T47D (cell line): ENCODE data around the gene THOC5.
A peak's percentile ranks its signal among the peaks of the same experiment; 100 is the strongest.

ENCODE experiments used
- DNase-seq, 2 experiments: peaks; one replicate each; pipeline versions ENCODE4 v3.0.0 to v3.0.0-alpha.2; 2011 to 2012; ENCODE audit warnings: low read depth in 1 of 2, low spot score in 1 of 2
- JUND ChIP-seq: IDR thresholded peaks from 2 replicates; pipeline ENCODE4 v1.6.1; 2012; ENCODE audit warnings: low read depth
- in situ Hi-C: cut with HindIII; loops from 2 replicates; pipeline ENCODE4 v1.10.0; 2016; ENCODE audit warnings: low sequenced_read_pairs, low pct_unique_long_range_greater_than_20kb

The THOC5 gene

GRCh38 chr22:29473001-29473400 lies 80.6 kb downstream of the THOC5 start:
- in situ Hi-C loops = no loop called here
- DNase-seq = no peak
- TF ChIP-seq JUND = no peak

DNA sequence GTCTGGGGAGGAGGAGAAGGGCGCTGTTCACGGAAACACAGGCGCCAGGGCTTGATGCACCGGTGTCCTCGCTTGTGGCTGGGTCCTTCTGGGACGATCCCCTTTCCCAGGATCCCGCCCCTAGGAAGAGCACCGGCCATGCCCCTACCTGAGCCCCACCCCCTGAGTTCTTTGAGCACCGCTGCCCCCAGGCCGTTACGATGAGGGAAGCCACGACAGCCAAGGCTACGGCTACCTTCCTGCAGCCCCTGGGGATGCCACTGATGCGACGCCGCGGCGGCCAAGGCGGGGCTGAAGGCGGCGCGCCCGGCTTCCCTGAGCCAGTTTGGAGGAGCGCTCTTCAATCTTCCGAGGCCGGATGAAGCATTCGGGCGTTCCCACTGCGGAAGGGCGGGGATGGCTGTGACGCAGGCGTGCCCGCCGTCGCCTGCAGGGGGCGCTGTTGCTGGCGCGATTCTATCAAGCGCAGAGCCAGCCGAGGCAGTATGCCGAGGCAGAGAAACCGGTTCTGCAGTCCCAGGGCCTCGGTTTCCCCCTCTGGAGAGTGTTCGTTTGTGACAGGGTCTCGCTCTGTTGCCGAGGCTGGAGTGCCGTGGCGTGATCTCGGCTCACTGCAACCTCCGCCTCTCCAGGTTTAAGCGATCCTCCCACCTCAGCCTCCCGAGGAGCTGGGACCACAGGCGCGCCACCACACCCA lies 83.2 kb downstream of the THOC5 start:
- TF ChIP-seq JUND = no peak
- peak; percentile 79 to 87 for DNase-seq
- in situ Hi-C loops = no loop called here

- no peak for TF ChIP-seq JUND
- DNase-seq = peak; percentile 19 to 36
- in situ Hi-C loops = no loop called here
Measured at GRCh38 chr22:29469755-29470154, 83.8 kb downstream of the THOC5 start.

DNA sequence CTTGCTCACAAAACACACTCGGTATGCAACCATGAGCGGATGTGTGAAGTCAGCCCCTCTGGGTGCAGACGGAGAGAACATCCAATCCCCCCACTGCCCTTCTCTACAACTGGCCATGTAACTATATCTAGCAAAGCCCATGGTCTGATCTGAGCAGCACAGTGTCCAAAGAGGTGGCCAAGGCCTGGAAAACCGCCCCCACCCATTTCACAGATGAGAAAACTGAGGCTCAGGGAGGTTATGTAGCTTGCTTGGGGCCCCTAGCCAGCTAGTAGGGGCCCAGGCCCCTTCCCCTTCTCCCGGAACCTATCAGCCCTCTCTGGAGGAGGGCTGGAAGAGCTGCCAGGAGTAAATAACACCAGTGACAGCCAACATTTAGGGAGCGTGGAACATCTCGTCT lies 89.0 kb downstream of the THOC5 start:
- TF ChIP-seq JUND = no peak
- in situ Hi-C loops = no loop called here
- no peak for DNase-seq

GRCh38 chr22:29463629-29464028 lies 89.9 kb downstream of the THOC5 start:
- in situ Hi-C loops = no loop called here
- no peak for TF ChIP-seq JUND
- no peak for DNase-seq

DNA sequence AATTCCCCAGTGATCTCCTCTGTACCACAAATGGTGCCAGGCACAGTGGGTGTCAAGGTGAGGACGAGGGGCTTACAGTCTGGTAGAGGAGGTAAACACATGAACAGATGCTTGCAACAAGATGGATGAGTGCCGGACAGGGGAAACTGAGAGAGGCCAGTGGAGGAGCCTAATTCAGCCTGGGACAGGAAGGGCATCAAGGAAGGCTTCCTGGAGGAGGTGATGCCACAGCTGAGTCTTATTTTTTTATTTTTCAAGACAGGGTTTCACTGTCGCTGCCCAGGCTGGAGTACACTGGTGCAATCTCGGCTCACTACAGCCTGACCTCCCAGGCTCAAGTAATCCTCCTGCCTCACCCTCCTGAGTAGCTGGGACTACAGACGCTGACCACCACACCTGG lies 92.3 kb downstream of the THOC5 start:
- DNase-seq = no peak
- in situ Hi-C loops = no loop called here
- TF ChIP-seq JUND = no peak

- TF ChIP-seq JUND = no peak
- DNase-seq = no peak
- in situ Hi-C loops = no loop called here
Measured at GRCh38 chr22:29459773-29460172, 93.8 kb downstream of the THOC5 start.

GRCh38 chr22:29458551-29458950 lies 95.0 kb downstream of the THOC5 start:
- no peak for TF ChIP-seq JUND
- in situ Hi-C loops = no loop called here
- DNase-seq = no peak

GRCh38 chr22:29457730-29458129 lies 95.8 kb downstream of the THOC5 start:
- no peak for TF ChIP-seq JUND
- peak; percentile 65 to 67 for DNase-seq
- in situ Hi-C loops = no loop called here

GRCh38 chr22:29456211-29456671 lies 97.3 kb downstream of the THOC5 start:
- DNase-seq = no peak
- in situ Hi-C loops = no loop called here
- TF ChIP-seq JUND = no peak
